ENCODE measurements around the gene PRKAG2.
"Not testable (repeated sequence)": the region's sequence is repeated elsewhere in the genome, so short reads cannot be mapped to it uniquely, and the experiment has no call there.

Gene PRKAG2

DNA sequence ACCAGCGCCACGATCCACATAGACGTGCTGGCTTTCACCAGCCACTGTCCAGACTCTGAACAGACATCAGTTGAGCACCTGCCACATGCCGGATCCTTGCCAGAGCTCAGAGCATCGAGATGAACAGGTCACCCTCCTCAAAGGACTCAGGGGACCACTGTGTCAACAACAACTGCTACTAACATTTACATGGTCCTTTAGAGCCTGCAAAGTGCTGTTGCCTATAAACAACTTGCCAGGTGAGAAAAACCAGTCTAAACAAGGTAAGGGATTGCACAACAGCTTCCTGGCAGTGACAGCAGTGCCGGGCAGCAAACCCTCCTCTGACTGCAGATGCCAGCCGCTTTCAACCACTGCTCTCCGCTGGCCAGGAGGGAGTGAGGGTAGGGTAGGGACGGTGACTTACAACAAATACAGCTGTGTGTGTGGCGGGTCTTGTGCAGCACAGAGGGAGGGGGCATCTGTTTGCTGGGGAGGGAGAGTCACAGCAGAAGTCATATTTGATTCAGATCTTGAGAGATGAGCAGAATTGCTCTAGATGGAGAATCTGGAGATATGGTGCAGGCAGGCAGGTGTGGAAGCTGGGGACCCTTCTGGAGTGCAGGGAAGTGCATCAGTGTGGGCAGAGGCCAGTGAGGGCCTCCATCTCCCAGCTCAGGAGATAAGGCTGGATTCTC, 324.4 kb downstream of the PRKAG2 start:
- no peak for DNase-seq (ENCODE audit: low read depth)

DNA sequence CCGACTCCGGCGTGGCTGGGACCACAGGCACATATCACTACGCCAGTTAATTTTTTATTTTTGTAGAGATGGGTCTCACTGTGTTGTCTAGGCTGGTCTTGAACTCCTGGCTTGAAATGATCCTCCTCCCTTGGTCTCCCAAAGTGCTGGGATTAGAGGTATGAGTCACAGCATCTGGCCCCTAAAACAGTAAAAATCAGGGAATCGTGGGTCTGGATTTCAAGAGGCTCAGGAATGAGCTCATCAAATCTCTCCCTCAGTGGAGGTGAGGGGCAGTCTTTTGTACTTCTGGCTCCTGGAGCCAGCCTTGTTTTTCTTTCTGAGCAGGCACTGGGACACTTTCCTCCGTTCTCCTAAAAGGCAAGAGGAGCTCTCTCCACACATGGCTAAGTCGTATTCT, 325.1 kb downstream of the PRKAG2 start:
- no peak for DNase-seq (ENCODE audit: low read depth)

- DNase-seq (ENCODE audit: low read depth), result no peak
Observed at GRCh38 chr7:151550656-151551286, 326.1 kb downstream of the PRKAG2 start.

DNA sequence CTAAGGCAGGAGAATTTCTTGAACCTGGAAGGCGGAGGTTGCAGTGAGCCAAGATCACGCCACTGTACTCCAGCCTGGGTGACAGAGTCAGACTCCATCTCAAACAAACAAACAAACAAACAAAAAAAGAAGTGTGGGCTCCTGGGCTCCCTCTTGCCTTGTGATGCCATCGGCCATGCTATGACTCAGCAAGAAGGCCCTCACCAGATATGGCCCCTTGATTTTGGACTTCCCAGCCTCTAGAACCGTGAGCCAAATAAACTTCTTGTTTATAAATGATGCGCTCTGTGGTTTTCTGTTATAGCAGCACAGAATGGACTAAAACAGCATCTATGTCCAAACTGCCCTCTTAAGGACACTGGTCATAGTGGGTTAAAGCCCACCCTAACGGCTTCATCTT, 327.3 kb downstream of the PRKAG2 start:
- no peak for DNase-seq (ENCODE audit: low read depth)

DNA sequence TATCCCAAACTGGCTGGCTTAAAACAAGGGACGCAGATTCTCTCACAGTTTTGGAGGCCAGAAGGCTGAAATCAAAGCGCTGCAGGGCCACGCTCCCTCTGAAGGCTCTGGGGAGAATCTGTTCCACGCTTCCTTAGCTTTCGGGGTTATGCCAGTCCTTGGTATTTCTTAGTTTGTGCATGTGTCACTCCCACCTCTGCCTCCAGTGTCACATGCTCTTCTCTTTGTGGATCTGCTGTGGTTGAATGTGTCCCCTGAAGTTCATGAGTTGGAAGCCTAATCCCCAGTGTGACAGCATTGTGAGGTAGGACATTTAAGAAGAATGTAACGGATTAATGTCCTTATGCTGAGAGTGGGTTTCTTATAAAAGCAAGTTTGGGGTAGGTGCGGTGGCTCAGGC, 327.8 kb downstream of the PRKAG2 start:
- DNase-seq (ENCODE audit: low read depth), result no peak

- DNase-seq (ENCODE audit: low read depth), result no peak
Observed at GRCh38 chr7:151544183-151544582, 332.7 kb downstream of the PRKAG2 start.

- no peak for DNase-seq (ENCODE audit: low read depth)
Observed at GRCh38 chr7:151542606-151543130, 334.2 kb downstream of the PRKAG2 start.

GRCh38 chr7:151541709-151542499, 335.0 kb downstream of the PRKAG2 start:
- no peak for DNase-seq (ENCODE audit: low read depth)

DNA sequence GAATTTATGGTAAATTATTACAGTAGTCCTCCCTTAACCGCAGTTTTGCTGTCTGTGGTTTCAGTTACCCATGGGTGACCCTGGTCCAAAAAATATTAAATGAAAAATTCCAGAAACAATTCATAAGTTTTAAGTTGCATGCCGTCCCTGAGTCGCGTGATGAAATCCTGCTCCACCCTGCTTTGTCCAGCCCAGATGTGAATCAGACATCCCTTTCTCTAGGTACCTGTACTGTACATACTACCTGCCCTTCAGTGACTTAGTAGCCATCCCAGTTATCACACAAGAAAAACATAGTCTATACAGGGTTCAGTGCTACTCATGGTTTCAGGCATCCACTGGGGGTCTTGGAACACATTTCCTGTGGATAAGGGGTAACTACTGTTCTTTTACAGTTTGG, 336.8 kb downstream of the PRKAG2 start:
- DNase-seq (ENCODE audit: low read depth), result no peak

- DNase-seq (ENCODE audit: low read depth), result no peak
Observed at GRCh38 chr7:151539088-151539671, 337.7 kb downstream of the PRKAG2 start.

- no peak for DNase-seq (ENCODE audit: low read depth)
Observed at GRCh38 chr7:151537818-151538561, 338.9 kb downstream of the PRKAG2 start.

GRCh38 chr7:151536178-151536577, 340.7 kb downstream of the PRKAG2 start:
- DNase-seq (ENCODE audit: low read depth), result not testable (repeated sequence)

- no peak for DNase-seq (ENCODE audit: low read depth)
Observed at GRCh38 chr7:151529842-151530241, 347.1 kb downstream of the PRKAG2 start.

DNA sequence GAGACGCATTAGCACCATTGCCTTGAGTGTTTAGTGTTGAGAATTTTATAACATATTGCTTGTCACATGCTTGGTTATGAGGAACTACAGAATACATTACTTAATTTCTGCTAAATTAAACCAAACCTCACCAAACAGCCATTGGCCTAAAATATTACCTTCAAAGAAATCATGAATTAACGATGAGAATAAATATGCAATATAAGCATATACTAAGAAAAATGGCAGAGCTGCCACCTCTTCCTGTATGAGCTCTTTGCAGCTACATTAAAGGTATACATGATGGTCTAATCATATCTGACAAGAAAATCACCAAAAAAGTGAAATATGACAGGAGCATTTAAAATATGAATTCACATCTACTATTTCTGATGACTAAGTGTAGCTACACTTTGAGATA, 352.1 kb downstream of the PRKAG2 start:
- no peak for DNase-seq (ENCODE audit: low read depth)

- DNase-seq (ENCODE audit: low read depth), result no peak
Observed at GRCh38 chr7:151524331-151524730, 352.6 kb downstream of the PRKAG2 start.

- peak; percentile 25 for DNase-seq (ENCODE audit: low read depth)
Observed at GRCh38 chr7:151520419-151521261, 356.3 kb downstream of the PRKAG2 start.

DNA sequence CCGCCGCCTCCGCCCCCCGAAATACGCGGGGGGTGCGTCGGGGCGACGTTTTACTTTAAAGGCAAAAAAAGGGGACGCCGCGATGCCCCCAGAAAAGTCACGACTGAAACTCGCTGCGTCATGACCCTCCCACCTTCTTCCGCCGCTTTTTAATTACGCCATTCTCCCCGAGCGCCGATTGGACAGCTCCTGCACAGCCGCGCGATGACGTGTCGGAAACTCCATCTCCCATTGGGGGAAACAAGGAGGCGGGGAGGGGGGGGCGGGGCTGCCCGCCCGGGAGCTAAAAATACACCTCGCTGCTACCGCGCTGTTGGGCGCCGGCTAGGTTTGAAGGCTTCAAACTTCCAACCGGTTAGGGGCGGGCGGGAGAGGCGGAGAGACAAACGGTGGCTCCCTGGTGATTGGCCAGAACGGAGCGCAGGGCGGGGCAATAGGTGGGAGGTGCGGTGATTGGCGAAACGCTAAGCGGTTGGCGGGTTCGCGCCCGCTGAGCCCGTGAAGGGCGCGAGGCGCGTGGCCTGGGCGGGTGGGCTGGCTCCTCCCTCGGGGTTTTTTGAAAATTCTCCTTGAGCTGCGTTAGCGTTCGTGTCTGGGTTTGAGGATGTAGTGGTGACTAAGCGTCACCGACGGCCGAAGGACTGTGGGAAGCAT, 357.0 kb downstream of the PRKAG2 start, which contains the start of gene RHEB:
TSS of gene RHEB (minus strand) at position 131 of the 654 bp plus-strand sequence. CDS start 384 bp downstream, outside the sequence.
- peak; percentile 95 for DNase-seq (ENCODE audit: low read depth)

DNA sequence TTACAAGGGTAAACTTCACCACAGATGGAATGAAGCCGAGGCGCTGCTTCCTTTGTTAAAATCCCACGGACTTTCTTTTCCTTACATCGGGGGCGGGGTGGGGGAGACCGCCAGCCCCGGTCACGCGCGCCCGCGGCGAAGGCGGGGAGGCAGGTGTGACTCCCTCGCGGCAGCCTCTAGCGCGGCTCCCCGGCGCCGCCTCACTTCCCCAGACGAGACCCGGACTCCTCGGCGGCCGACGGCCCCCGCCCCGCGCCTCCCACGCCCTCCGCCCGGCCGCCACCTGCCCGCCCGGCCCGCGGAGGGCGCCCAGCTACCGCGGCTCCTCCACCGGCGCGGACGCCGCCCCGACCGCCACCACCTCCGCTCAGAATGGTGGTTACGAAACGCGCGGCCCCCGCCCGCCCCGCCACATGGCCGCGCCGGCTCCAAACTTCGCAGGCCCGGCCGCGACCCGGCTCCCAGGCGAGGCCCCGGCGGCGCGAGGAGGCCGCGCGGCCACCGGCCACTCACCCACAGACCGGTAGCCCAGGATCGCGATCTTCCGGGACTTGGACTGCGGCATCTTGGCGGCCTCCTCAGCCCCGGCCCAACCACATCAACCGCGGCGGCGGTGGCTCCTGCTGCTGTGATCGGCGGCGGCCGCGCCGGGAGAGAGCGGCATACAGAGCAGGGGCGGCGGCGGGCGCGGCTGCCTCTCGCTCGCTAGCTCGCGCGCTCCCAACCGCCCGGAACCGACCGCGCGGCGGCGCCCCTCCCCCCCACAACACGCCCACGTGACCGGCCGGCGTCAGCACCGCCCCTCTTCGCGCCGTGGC, 357.8 kb downstream of the PRKAG2 start:
- peak; percentile 46 for DNase-seq (ENCODE audit: low read depth)
